ENCODE results near the gene ITPRIPL2. TPM values are rescaled to one million over a fixed set of nuclear protein-coding genes. Genes with fewer than 3 reads are reported as not detected.

ITPRIPL2 gene
- total and polyA plus RNA-seq, 2 of the 13 experiments (the other 11 are each of a cell fraction or from before 2014, with no cell fraction given) = 5.9 to 12.6 TPM

- TF ChIP-seq, protein P1, sequence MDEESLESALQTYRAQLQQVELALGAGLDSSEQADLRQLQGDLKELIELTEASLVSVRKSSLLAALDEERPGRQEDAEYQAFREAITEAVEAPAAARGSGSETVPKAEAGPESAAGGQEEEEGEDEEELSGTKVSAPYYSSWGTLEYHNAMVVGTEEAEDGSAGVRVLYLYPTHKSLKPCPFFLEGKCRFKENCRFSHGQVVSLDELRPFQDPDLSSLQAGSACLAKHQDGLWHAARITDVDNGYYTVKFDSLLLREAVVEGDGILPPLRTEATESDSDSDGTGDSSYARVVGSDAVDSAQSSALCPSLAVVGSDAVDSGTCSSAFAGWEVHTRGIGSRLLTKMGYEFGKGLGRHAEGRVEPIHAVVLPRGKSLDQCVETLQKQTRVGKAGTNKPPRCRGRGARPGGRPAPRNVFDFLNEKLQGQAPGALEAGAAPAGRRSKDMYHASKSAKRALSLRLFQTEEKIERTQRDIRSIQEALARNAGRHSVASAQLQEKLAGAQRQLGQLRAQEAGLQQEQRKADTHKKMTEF (CRISPR knock-in tag; IDR thresholded peaks at IDR 0.05) = peak; percentile 84; the same call in 1 of the 2 replicates
- TF ChIP-seq CC2D1A (CRISPR knock-in tag; IDR thresholded peaks at IDR 0.05) (no peak), ZNF652 (CRISPR knock-in tag; IDR thresholded peaks at IDR 0.05; ENCODE audit: borderline replicate concordance, low read depth) (0 out of 2 replicates have a peak, but pooled peaks have one; percentile 17), TP53 (CRISPR knock-in tag; conservative IDR thresholded peaks at IDR 0.05) (no peak), ZNF660 (CRISPR knock-in tag; IDR thresholded peaks at IDR 0.05; ENCODE audit: borderline replicate concordance, low read depth) (no peak), ZNF138 (CRISPR knock-in tag; IDR thresholded peaks at IDR 0.05; ENCODE audit: low read depth) (no peak; the same call in 1 of the 2 replicates), MTA3 (CRISPR knock-in tag; IDR thresholded peaks at IDR 0.05) (no peak), TCF7L2 (IDR thresholded peaks at IDR 0.05; ENCODE audit: low read depth, low read length) (no peak), ZNF549 (CRISPR knock-in tag; IDR thresholded peaks at IDR 0.05) (no peak), FOXM1 (CRISPR knock-in tag; IDR thresholded peaks at IDR 0.05) (no peak), ZNF496 (CRISPR knock-in tag; IDR thresholded peaks at IDR 0.05; ENCODE audit: insufficient replicate concordance) (no peak), BHLHE40 (IDR thresholded peaks at IDR 0.05; ENCODE audit: low read length) (no peak), MED1 (CRISPR knock-in tag; IDR thresholded peaks at IDR 0.05) (peak; percentile 68), ZNF790 (CRISPR knock-in tag; IDR thresholded peaks at IDR 0.05; ENCODE audit: borderline replicate concordance) (peak; percentile 91), HOXA3 (CRISPR knock-in tag; IDR thresholded peaks at IDR 0.05) (peak; percentile 27), ZNF615 (CRISPR knock-in tag; IDR thresholded peaks at IDR 0.05; ENCODE audit: borderline replicate concordance) (no peak), SP5 (CRISPR knock-in tag; IDR thresholded peaks at IDR 0.05; ENCODE audit: borderline replicate concordance, low read depth) (peak; percentile 11; the same call in 1 of the 2 replicates), CCDC6 (CRISPR knock-in tag; IDR thresholded peaks at IDR 0.05) (peak; percentile 58)
- TF ChIP-seq, protein P2, sequence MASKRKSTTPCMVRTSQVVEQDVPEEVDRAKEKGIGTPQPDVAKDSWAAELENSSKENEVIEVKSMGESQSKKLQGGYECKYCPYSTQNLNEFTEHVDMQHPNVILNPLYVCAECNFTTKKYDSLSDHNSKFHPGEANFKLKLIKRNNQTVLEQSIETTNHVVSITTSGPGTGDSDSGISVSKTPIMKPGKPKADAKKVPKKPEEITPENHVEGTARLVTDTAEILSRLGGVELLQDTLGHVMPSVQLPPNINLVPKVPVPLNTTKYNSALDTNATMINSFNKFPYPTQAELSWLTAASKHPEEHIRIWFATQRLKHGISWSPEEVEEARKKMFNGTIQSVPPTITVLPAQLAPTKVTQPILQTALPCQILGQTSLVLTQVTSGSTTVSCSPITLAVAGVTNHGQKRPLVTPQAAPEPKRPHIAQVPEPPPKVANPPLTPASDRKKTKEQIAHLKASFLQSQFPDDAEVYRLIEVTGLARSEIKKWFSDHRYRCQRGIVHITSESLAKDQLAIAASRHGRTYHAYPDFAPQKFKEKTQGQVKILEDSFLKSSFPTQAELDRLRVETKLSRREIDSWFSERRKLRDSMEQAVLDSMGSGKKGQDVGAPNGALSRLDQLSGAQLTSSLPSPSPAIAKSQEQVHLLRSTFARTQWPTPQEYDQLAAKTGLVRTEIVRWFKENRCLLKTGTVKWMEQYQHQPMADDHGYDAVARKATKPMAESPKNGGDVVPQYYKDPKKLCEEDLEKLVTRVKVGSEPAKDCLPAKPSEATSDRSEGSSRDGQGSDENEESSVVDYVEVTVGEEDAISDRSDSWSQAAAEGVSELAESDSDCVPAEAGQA (IDR thresholded peaks at IDR 0.05; ENCODE audit: low read depth) = no peak
- TF ChIP-seq, protein P2 (CRISPR knock-in tag; IDR thresholded peaks at IDR 0.05; ENCODE audit: borderline replicate concordance) = peak; percentile 83; the same call in 1 of the 2 replicates
- TF ChIP-seq, protein P3, sequence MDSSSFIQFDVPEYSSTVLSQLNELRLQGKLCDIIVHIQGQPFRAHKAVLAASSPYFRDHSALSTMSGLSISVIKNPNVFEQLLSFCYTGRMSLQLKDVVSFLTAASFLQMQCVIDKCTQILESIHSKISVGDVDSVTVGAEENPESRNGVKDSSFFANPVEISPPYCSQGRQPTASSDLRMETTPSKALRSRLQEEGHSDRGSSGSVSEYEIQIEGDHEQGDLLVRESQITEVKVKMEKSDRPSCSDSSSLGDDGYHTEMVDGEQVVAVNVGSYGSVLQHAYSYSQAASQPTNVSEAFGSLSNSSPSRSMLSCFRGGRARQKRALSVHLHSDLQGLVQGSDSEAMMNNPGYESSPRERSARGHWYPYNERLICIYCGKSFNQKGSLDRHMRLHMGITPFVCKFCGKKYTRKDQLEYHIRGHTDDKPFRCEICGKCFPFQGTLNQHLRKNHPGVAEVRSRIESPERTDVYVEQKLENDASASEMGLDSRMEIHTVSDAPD (CRISPR knock-in tag; IDR thresholded peaks at IDR 0.05) = no peak
- TF ChIP-seq, protein P4, sequence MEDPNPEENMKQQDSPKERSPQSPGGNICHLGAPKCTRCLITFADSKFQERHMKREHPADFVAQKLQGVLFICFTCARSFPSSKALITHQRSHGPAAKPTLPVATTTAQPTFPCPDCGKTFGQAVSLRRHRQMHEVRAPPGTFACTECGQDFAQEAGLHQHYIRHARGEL (CRISPR knock-in tag; IDR thresholded peaks at IDR 0.05) = no peak
Observed at GRCh38 chr16:19113577-19114358, at the start of gene ITPRIPL2 (continued).

Measured in HepG2 (cell line).